GM21526 (cell line): ENCODE measurements around the gene ABCG8.

ENCODE experiments used
- ATAC-seq: cut with Tn5 transposase; IDR thresholded peaks from one replicate; pipeline ENCODE4 v1.9.1; 2021; ENCODE audit warnings: moderate library complexity; ENCODE audit not compliant: unreplicated experiment, low FRiP score

Gene ABCG8

DNA sequence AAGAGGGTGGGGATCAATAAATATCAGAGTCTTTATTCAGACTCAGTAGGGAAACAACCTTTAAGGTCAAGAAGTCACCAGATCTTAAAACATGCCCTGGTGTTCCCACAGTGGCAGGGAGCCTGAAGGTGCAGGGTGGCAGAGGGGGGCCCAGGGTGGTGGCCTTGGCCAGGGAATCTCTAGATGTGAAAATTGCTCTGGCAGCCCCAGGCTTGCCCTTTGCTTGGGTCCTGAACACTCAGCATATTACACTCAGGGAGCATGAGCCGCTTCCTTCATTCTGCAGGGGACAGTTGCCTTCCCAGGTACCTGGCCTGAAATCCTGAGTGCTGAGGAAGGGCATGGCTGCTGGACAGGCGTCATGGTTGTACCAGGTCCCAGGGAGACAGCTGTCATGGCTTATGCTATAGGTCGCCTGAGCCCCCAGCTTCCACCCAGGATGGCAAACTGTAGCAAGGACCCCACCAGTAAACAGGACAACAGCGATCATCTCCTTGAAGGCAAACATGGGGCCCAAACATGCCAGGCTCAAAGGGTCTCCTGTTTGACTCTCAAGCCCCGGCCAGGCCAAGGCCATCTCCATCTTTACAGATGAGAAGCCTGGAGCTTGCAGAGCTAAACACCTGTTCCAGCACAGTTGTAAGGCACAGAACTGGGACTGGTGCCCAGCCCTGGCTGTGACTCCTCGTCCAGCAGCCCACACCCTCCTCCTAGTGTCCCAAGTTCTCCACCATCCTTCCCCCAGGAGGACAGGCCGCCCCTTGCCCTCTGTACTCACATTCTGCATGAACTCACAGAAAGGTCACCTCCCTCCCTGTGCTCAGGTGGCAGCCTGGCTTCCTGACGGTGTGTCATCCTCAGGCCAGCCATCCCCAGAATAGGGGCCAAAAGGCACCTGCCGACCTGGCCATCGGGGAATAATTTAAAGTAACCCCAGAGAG lies 14.6 kb downstream of the ABCG8 start:
- ATAC-seq: no peak

DNA sequence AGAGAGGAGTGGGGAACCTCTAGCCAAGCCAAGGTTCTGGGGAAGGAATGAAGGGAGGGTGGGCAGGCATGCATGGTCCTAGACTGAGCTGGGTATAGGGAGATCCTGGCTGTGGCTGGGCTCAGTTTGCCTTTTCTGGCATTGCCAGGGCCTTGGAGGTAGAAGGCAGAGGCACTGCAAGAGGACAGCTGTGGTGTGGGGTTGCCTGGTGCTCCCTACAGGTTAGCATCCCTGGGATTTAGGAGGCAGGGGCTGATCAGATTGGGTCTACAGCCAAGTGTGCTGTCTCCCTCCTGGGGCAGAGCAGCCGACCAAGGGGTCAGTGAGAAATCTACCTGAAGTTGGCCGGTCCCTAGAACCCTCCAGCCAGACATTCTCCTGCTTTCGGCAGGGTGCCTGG lies 15.9 kb downstream of the ABCG8 start:
- no peak for ATAC-seq

DNA sequence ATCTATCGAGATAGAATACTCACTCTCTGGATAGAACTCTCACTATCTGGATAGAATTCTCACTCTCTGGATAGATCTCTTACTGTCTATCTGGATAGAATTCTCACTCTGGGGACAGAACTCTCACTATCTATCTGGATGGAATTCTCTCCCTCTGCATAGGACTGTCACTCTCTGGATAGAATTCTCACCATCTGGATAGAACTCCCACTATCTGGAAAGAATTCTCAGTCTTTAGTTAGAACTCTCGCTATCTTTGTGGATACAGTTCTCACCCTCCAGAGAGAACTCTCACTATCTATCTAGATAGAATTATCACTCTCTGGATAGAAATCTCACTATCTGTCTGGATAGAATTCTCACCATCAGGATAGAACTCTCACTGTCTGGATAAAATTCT lies 16.5 kb downstream of the ABCG8 start:
- ATAC-seq: no peak

DNA sequence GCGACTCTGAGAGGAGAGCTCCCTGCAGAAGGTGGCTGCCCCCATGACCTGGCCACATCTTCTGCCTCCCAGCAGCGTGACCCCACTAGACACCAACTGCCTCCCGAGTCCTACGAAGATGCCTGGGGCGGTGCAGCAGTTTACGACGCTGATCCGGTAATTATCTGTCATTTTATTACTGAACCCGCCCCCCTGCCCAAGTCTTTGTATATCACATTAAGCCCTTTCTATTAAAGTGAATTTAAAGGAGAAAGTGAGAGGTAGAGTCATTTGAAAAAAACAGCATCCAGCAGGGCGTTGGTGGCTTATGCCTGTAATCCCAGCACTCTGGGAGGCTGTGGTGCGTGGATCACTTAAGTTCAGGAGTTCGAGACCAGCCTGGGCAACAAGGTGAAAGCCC lies 33.4 kb downstream of the ABCG8 start:
- ATAC-seq: no peak

DNA sequence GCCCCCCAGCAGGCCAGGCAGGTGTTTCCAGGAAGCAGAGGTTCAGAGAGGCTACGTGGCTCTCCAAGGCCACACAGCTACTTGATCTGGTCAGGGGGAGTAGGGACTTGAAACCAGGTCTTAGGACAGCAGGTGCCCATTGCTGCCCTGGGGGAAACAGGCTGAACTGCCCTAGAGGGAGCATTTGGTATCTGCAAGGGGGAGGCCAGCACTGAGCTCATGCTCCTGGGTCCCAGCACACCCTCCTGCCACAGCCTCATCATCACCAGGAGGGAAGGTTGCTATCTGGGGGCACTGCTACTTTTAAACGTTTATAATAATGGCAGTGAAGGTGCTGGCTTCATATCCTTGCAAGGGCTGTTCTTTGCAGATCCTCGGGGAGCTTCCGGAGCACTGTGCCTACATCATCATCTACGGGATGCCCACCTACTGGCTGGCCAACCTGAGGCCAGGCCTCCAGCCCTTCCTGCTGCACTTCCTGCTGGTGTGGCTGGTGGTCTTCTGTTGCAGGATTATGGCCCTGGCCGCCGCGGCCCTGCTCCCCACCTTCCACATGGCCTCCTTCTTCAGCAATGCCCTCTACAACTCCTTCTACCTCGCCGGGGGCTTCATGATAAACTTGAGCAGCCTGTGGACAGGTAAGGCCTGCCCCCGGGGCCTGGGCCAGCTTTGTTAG lies 36.1 kb downstream of the ABCG8 start:
- ATAC-seq: no peak

DNA sequence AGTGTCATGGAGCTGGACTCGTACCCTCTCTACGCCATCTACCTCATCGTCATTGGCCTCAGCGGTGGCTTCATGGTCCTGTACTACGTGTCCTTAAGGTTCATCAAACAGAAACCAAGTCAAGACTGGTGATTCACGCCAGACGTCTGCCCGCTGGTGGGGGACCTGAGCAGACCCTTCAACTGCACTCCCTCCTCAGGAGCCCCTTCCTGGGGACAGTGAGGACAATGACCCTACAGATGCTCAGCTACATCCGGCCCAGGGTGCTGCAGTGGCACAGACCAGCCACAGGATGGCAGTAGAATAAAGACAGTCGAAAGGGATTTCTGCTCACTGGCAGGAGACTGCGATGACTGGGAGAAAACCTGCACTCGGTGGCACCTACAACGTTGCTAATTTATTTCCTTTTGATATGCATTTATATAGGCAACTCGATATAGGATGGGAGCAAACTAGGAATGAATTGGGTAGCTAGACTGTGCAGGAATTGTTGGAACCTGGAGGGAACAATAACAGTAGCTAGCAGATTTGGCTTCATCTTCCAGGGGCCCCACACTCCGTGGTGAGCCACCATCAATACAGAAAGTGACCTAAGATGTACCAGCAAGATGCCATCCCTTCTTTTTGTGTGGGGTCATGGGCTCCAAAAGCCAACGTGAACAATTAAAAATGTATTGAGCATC lies 39.2 kb downstream of the ABCG8 start:
- peak; percentile 63 for ATAC-seq

DNA sequence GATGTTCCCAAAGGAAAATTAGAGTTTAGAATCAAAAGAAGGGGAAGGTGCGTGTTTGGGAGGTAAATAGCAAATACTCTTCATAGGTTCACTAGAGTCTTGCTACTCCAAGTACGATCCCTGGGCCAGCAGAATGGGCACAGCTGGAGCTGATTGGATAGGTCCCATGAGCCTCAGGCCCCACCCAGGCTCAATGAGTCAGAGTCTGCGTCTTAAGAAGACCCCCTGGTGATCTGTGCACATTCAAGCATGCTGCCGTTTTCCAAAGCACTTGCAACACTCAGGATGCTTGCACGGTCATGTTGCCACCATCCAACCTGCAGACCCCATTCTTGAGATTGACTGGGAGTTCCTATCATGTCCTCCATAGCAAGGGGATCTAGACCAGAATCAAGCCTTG lies 40.5 kb downstream of the ABCG8 start:
- no peak for ATAC-seq

DNA sequence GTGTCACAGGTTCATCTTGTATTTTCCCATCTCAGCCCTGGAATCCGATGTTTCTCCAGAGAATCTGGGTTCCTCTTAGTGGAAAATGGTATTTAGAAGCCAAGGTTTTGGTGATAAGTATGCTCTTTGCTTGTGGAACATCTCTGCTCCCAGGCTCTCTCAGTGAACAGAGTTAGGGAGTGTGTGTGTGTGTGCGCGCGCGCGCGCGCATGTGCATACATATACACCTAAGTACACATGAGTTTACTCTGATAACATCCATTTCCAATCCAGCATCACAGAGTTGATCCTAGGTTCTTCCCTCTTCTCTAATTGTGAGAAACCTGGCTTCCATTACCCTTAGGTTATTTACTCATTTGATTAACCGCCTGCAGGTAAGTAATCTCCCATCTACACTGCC lies 41.7 kb downstream of the ABCG8 start:
- ATAC-seq: no peak

DNA sequence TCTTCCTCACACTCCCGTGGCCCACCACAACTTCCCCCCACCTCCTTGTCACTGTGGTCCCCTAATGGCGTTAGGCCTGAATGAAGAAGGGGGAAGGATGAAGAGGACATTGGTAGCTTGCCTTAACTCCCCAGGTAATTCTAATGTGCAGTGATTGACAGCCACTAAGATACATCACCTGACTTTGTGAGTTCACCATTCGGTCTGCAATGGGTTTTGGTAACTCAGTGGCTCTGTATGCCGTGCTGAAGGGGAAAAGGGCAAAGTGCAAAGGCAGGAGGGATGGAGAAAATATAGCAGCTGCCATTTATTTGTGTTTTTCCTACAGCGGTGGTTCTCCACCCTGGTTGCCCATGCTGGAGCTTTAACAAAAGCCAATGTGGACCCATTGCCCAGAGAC lies 42.2 kb downstream of the ABCG8 start:
- ATAC-seq: no peak

DNA sequence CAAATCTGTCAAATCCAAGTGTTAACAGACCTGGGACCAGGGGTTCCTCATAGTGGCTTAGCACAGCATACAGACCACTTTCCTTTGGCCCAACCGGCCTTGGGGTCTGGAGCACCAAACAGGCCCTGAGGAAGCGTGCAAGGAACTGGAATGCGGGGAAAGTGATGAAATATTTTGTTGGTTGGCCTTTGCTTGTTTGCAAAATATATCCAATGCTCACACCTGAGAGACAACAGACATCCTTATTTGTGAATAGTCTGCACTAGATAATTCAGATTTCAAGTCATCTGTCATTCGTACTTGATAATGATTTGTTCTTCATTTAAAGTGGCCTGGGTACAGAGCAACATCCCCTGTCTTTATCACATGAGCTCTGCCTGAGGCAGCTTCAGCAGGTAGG lies 43.5 kb downstream of the ABCG8 start:
- ATAC-seq: no peak

DNA sequence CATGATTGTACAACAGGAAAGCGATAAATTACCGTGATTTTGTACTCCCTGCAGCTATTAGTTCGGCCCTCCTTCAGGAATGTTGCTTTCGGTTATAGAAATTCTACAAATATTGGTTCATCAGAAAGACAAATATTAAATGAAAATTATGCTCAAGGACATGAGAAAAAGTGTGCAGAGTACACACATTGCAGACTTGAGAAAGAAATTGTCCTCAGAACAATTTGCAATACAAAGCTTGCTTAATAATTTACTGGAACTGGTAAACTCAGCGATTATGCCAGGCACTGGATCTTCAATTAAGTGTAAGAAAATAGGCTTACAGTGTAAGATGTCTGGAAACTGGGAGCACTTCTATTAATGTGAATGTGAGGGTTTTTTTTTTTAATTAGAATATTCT lies 45.9 kb downstream of the ABCG8 start:
- ATAC-seq: no peak

DNA sequence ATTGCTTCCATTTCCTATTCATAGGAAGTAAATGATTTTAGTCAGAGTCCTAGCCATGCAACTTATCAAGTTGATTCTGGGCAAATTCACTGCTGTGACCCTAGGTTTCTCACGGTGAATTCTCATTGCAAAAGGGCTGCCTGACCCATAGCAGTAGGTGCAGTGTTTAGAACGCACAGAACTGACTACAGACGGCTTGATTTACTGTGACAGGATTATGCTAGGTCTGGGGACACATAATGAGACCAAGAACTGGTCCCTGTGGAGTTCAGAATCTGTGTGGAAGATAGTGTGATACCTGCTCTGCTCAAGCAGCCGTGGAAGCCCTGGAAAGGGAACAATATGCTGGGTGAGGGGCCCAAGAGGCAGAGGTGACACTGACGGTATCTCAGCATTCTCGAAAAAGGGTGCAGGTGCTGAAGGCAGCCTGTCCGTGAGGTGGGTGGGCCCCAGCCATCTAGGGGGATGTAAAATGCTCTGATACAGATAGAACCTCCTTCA lies 46.4 kb downstream of the ABCG8 start:
- no peak for ATAC-seq

DNA sequence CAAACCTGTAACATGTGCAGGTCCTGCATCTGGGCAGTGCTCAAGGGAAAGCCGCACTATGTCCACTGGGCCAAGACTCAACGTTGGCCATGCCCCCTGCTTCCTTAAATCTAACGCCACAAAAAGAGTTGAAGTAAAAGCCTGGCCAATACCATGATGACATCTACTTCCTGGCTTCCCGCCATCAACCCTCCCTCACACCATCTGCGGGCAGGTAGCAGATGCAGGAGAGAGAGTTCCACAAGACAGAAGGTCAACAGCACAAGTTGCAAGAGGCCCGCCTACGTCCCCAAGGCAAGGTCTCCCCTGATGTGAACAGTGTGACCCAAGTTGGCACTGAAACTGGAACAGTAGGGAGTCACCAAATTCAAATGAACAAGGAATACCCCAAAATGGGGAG lies 48.4 kb downstream of the ABCG8 start:
- no peak for ATAC-seq

DNA sequence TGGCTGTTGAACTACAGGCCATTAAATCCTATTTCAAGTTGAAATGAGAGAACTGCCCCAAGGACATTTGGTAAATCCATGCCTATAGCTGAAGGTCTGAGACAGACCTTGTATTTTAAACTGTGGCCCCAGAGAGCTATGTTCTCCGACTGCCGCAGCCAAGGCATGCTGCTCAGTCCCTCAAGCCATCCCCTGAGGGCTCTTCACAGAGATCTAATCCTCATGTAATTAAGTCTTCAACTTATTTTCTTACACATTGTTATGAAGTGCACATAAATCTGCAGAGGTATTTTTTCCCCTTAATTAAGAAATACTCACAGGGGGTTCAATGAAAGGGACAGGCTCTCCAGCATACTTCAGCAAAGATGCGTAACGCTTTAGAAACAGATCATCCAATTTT lies 50.6 kb downstream of the ABCG8 start:
- ATAC-seq: no peak

DNA sequence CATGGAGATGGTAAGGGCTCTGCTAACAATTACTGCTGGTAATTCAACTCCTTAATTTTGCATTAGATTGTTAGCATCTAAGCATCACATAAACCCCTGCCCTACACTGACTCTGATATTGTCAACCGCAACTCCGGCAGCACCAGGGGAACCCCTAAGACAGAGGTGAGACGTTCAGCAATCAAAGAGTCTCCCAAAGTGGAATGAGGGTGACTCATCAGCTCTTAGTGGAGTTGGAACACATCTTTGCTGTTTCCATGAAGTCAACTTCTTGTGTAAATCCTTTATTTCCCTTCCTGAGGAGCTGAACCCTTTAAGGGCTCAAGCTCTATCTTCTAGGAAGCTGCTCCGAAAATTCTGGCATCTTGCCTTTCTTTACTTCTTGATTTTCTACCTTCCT lies 52.1 kb downstream of the ABCG8 start:
- no peak for ATAC-seq

DNA sequence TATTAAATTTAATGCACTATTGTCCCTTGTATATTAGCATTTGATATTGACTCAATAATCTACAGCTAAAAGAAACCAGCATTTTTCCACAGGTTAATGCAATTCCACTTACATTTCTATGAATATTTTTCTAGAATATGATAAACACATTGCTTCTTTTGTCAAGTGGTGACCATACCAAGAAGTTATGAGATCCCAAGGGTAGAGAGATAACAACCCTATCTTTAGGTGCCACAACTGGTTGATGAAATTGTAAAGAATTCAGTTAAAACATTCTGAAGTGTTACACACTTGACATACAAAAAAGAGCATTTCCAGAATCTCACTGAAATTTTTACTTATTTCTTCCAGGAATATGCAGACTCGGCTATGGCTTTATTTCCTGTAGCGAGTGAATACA lies 56.0 kb downstream of the ABCG8 start:
- ATAC-seq: no peak

DNA sequence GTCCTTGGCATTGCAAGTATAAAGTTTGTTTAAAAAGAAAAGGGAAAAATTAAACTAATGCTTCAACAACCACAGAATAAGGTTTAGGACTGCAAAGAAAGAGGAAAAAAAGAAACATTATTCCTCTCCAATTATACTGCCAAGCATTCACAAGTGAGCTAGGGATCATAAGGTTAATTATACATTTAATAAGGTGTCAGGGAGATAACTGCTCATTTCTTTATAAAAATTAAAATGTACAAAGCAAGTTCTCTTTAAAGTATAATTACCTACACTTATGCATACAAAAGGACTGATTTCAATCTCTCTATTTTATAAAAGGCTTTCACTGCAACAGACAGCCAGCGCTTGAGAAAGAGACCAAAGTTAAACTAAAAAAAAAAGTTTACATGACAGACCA lies 58.1 kb downstream of the ABCG8 start:
- ATAC-seq: no peak

DNA sequence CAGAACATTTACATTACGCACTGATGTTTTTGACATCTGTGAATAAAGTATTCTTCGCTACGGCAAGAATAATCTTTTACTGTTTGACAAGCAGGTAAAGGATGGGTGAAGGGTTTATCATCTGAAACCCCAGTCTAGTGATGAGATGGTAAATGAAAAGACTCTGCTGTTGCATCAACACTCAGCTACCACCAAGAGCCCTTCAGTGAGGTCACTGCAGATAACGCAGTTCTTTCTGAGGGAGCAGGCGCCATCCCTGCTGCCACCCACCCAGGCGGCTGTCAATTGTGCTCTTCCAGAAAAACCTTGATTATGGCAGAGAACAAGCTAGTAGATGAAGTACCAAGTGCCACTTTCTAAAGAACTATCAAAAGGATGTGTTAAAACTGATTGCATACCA lies 58.7 kb downstream of the ABCG8 start:
- ATAC-seq: no peak

DNA sequence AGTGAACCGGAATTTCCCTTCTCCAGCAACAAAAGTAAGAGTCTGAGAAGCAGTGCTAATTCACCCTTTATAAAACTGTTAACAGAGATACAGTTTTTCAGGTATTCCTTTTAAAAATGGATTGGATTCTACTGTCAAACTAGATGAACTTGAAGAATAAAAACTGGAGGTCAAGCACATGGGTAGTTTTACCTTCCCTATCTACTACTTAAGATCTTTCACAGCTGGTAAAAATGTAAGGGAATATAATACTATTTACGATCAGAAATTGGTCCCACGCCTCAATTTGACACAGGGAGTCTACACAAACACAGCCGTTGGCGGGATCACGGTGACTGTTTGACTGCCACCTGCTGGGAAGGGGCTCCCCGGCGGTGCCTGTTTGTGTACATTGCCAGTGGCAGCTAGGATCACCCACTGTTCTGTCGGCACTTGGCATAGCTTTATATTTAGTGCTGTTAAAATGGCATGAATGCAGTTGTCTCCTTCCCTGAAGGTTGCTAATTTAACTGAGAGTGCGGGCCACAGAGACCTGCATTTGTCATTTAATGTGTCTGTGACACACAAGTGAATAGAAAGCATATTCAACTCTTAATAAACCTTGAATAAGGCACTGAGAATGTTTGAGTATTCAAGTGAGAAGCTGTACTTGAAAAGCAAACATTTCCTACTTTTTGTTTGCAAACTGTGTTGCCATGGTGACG lies 59.5 kb downstream of the ABCG8 start:
- no peak for ATAC-seq

DNA sequence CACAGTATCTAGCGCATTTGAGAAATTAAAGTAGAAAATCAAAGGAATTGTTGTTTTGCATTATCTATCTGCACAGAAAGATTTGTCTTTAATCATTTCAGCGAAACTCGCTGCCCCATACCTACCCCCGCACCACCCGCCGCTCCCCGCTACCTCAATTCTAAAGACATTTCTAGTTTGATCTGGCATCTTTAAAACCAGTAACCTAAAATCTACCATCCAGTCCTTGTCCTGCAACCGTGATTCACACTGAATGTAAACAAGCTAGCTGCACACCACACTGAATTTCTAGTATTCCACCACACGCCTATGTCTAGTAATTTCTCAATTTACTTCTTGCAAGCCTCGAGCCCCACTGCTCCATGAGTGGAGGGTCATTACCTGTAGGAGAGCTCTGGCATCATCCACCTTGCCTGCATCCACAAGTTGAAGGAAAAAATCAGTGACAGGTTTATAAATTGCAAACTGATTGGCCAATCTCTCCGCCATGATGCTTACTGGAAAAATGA lies 60.1 kb downstream of the ABCG8 start:
- ATAC-seq: no peak

DNA sequence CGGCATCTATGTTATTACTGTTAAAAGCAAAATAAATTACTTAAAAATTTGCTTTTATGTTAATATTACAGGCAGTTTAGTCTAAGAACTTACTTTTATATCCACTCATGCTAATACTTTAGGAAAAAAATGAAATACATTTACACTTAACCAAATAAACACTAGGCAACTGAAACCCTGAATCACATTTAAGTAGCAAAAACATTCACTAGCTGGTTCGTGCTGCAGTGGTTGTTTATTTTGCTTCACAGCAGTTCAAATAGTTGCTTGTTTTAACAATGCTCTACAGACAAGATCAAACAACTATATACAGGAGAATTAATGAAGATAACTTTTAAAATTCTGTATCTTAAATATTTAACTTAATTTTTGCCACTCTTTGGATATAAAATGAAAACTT lies 60.8 kb downstream of the ABCG8 start:
- no peak for ATAC-seq
